ENCODE results near the gene PCDHA10.
"Not testable (repeated sequence)": the region's sequence is repeated elsewhere in the genome, so short reads cannot be mapped to it uniquely, and the experiment has no call there.

PCDHA10 gene

GRCh38 chr5:140842798-140843733, 12.6 kb upstream of the PCDHA10 start:
- DNase-seq = no peak

- not testable (repeated sequence) for DNase-seq
These were observed 7.3 kb upstream of the PCDHA10 start, which contains the start of gene PCDHA9 for GRCh38 chr5:140848139-140849102. TSS of gene PCDHA9 (plus strand) at chr5:140848382. CDS start at chr5:140848496, 114 bp downstream.

- not testable (repeated sequence) for DNase-seq
These were observed 5.7 kb upstream of the PCDHA10 start for GRCh38 chr5:140849831-140850634.

GRCh38 chr5:140857177-140857986, 1.7 kb downstream of the PCDHA10 start:
- DNase-seq = no peak

- no peak for DNase-seq
These were observed 2.2 kb downstream of the PCDHA10 start for GRCh38 chr5:140857987-140858240.

- no peak for DNase-seq
These were observed 7.0 kb downstream of the PCDHA10 start for GRCh38 chr5:140862441-140863295.

- no peak for DNase-seq
These were observed 13.2 kb downstream of the PCDHA10 start, which contains the start of gene PCDHA11 for GRCh38 chr5:140868721-140869554. TSS of gene PCDHA11 (plus strand) at chr5:140868957. CDS start at chr5:140869104, 147 bp downstream.

GRCh38 chr5:140869555-140869886, 13.8 kb downstream of the PCDHA10 start:
- no peak for DNase-seq

GRCh38 chr5:140870221-140871201, 14.8 kb downstream of the PCDHA10 start:
- no peak for DNase-seq

GRCh38 chr5:140875085-140876065, 19.7 kb downstream of the PCDHA10 start, which contains the start of gene PCDHA12:
TSS of gene PCDHA12 (plus strand) at chr5:140875308. CDS start at chr5:140875473, 165 bp downstream.
- no peak for DNase-seq

GRCh38 chr5:140876541-140877261, 21.0 kb downstream of the PCDHA10 start:
- not testable (repeated sequence) for DNase-seq

- no peak for DNase-seq
These were observed 21.5 kb downstream of the PCDHA10 start for GRCh38 chr5:140877262-140877581.

GRCh38 chr5:140881889-140882590, 26.3 kb downstream of the PCDHA10 start, which contains the start of gene PCDHA13:
TSS of gene PCDHA13 (plus strand) at chr5:140882124. CDS start at chr5:140882269, 145 bp downstream.
- no peak for DNase-seq

GRCh38 chr5:140882591-140882899, 26.8 kb downstream of the PCDHA10 start:
- DNase-seq = no peak

- no peak for DNase-seq
These were observed 27.7 kb downstream of the PCDHA10 start for GRCh38 chr5:140883373-140883772.
